Breast epithelium (tissue), 4 donors: ENCODE results near the gene ATRN. TPM values are rescaled to one million over a fixed set of nuclear protein-coding genes. Genes with fewer than 3 reads are reported as not detected.

Source experiments
- DNase-seq, 2 donors: peaks; one replicate each; pipeline ENCODE4 v3.0.0-alpha.2; 2019; ENCODE audit warnings: low spot score in 2 of 2
- H3K27ac ChIP-seq, 2 donors: fragments of 200-600 bp; sonication (generic) in 1 of 2; one replicate each; pipeline ENCODE4 v1.5.1; 2016 to 2019; ENCODE audit warnings: mild to moderate bottlenecking in 1 of 2
- H3K27me3 ChIP-seq, 2 donors: fragments of 200-600 bp; sonication (generic) in 1 of 2; one replicate each; pipeline versions ENCODE4 v1.5.1 to v1.6.0; 2017 to 2019; ENCODE audit warnings: control low read depth in 1 of 2, mild to moderate bottlenecking in 1 of 2
- H3K36me3 ChIP-seq: fragments of 200-600 bp; one replicate; pipeline ENCODE4 v1.5.1; 2019
- H3K4me1 ChIP-seq, 2 donors: fragments of 200-600 bp; sonication (generic); one replicate each; pipeline ENCODE4 v1.5.1; 2016 to 2019; ENCODE audit warnings: control low read depth in 1 of 2
- H3K4me3 ChIP-seq, 3 donors: fragments of 200-600 bp; sonication (generic); 1 replicate in 2 of 3; 2 replicates in 1 of 3; pipeline ENCODE4 v1.5.1; 2016 to 2019; ENCODE audit warnings: mild to moderate bottlenecking in 3 of 3, moderate library complexity in 2 of 3
- H3K9me3 ChIP-seq, 2 donors: fragments of 200-600 bp; sonication (generic) in 1 of 2; one replicate each; pipeline ENCODE4 v1.5.1; 2016 to 2019; ENCODE audit warnings: control low read depth in 1 of 2
- POLR2A ChIP-seq: fragments of 450-650 bp; IDR thresholded peaks from one replicate; pipeline ENCODE4 v1.6.1; 2016; ENCODE audit warnings: antibody characterized with exemption, mild to moderate bottlenecking, moderate library complexity
- POLR2AphosphoS5 ChIP-seq, 3 donors: sonication (generic); formaldehyde crosslinking; IDR thresholded peaks; one replicate each; pipeline ENCODE4 v1.6.1; 2017; ENCODE audit warnings: antibody characterized with exemption in 3 of 3
- intact Hi-C: fragments of 100-400 bp; cut with DNase I; formaldehyde crosslinking; loops from one replicate; pipeline ENCODE4 v1.15.1; 2023; ENCODE audit warnings: low total_unique reads
- total RNA-seq, 3 donors: library from RNA; depleted of rRNA; stranded (reverse); fragments of >200 nt; gene quantifications; one replicate each; pipeline ENCODE4 v1.1.0, GENCODE V29; 2016
- TF ChIP-seq, protein P1 (sequence below), 3 donors: fragments of 450-650 bp; IDR thresholded peaks; one replicate each; pipeline ENCODE4 v1.5.1; 2016 to 2017; ENCODE audit warnings: antibody characterized with exemption in 3 of 3, mild to moderate bottlenecking in 3 of 3, moderate library complexity in 3 of 3

The ATRN gene
- total RNA-seq, 3 donors from 2014 or later = 26.5 to 35.6 (median 32.3) TPM

DNA sequence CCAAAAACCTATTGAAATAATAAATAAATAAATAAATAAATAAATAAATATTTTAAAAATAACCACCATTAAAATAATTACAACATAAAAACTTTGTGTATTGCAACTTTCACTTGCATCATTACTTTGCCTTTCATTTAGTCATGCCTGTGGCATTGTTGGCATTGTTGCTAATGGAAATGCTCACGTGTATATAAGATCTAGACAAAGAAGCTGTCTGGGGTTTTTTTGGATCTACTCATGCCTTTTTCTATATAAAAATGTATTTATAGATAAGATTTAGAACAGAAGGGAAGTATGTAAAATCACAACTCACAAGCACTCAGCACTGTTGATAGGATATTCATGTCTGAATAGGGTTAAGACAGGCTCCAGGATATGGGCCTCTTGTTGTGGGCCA is 164.5 kb downstream of the ATRN start:
- Histone ChIP-seq H3K27me3 (no peaks in the 10 kb centered on the region), H3K4me1 (no peaks in the 10 kb centered on the region), H3K4me3 (no peak overlapping the region), H3K9me3 (no peaks in the 10 kb centered on the region), H3K27ac (no peak overlapping the region), H3K36me3 (no peaks in the 10 kb centered on the region)
- no peak for DNase-seq
- no peak for TF ChIP-seq POLR2AphosphoS5 (IDR thresholded peaks at IDR 0.05)
- no peak for TF ChIP-seq POLR2A
- TF ChIP-seq, protein P1, sequence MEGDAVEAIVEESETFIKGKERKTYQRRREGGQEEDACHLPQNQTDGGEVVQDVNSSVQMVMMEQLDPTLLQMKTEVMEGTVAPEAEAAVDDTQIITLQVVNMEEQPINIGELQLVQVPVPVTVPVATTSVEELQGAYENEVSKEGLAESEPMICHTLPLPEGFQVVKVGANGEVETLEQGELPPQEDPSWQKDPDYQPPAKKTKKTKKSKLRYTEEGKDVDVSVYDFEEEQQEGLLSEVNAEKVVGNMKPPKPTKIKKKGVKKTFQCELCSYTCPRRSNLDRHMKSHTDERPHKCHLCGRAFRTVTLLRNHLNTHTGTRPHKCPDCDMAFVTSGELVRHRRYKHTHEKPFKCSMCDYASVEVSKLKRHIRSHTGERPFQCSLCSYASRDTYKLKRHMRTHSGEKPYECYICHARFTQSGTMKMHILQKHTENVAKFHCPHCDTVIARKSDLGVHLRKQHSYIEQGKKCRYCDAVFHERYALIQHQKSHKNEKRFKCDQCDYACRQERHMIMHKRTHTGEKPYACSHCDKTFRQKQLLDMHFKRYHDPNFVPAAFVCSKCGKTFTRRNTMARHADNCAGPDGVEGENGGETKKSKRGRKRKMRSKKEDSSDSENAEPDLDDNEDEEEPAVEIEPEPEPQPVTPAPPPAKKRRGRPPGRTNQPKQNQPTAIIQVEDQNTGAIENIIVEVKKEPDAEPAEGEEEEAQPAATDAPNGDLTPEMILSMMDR (IDR thresholded peaks at IDR 0.05) = no peak
- intact Hi-C loops = no loop called here

DNA sequence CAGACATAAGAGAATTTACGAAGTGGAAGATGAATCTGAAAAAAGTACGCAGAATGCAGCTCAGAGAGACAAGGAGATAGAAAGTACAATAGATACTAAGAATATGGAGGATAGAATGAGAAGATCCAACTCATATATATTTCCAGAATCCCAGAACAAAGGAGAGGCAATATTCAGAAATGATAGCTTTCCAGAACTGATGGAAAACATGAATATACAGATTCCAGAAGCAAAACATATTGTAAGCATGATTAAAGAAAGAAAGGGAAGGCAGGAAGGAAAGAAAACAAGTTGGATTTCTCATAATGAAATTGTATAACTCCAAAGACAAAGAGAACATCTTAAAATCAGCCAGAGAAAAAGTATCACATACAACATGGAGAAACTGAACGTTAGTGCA is 169.4 kb downstream of the ATRN start:
- intact Hi-C loops = no loop called here
- H3K4me1 ChIP-seq = no peaks in the 10 kb centered on the region
- H3K4me3 ChIP-seq = no peak overlapping the region
- no peak overlapping the region for H3K27ac ChIP-seq
- no peak for TF ChIP-seq POLR2AphosphoS5 (IDR thresholded peaks at IDR 0.05)
- TF ChIP-seq, protein P1 (IDR thresholded peaks at IDR 0.05) = no peak
- TF ChIP-seq POLR2A = no peak
- no peaks in the 10 kb centered on the region for H3K36me3 ChIP-seq
- no peak for DNase-seq
- H3K9me3 ChIP-seq = no peaks in the 10 kb centered on the region
- no peaks in the 10 kb centered on the region for H3K27me3 ChIP-seq

DNA sequence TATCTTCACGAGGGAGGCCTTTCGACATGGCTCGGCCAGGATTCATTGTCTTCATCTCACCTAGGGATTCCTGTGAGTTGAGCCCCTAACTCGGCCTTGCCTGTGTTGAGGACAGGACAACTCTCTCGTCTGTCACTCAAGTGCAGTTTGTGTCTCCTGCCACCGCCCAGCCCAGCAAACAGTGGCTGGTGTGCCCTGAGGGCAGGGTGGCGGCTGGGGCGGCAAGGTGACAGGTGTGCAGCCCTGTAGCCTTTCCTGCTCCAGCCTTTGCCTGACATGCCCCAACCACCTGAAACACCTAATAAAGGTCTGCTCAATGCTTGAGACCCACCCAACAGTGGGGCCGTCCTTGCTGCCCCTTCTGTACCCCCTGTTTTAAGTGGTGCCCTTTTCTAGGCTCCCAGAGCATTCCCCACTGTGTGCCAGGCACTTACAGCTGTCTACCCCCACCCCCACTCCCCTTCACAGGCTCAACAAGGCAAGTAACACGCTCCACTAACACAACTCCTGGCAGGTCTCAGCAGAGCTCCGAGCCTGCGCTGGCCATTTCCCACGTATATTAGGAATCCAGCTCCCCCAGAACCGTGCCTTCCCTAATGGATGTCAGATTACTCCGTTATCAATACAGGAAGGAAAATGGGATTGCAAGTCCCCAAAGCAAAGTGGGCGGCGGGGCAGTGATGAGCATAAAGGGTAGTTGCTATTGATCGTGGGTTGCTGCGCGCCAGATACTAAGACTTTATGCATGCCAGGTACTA is 174.7 kb downstream of the ATRN start:
- Histone ChIP-seq H3K27ac (no peak overlapping the region), H3K36me3 (peaks cover 9% of the 10 kb centered on the region), H3K9me3 (no peaks in the 10 kb centered on the region), H3K27me3 (no peaks in the 10 kb centered on the region), H3K4me3 (no peak overlapping the region), H3K4me1 (no peaks in the 10 kb centered on the region)
- DNase-seq = no peak
- TF ChIP-seq POLR2A (no peak), POLR2AphosphoS5 (IDR thresholded peaks at IDR 0.05) (no peak)
- TF ChIP-seq, protein P1 (IDR thresholded peaks at IDR 0.05) = no peak
- intact Hi-C loops = no loop called here

DNA sequence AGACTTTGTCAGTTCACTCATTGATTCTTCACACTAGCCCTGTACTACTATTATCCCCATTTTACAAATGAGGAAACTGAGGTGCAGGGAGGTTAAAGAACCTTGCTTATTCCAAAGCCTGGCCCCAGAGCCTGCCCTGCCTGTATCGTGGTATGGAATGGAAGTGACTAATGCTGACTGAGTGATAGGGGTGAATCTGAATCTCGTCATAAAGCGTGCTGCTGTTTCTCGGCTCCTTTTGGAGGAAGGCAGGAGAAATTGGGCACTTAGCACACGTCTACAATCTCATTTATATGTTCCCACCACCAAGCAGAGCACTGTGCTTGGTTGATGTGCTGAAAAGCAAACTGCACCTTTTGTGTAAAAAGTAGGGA is 175.2 kb downstream of the ATRN start:
- intact Hi-C loops = no loop called here
- Histone ChIP-seq H3K4me1 (no peaks in the 10 kb centered on the region), H3K4me3 (no peak overlapping the region), H3K27ac (no peak overlapping the region), H3K27me3 (no peaks in the 10 kb centered on the region), H3K9me3 (no peaks in the 10 kb centered on the region), H3K36me3 (peaks cover 9% of the 10 kb centered on the region)
- no peak for DNase-seq
- TF ChIP-seq POLR2AphosphoS5 (IDR thresholded peaks at IDR 0.05) (no peak), POLR2A (no peak)
- TF ChIP-seq, protein P1 (IDR thresholded peaks at IDR 0.05) = no peak

DNA sequence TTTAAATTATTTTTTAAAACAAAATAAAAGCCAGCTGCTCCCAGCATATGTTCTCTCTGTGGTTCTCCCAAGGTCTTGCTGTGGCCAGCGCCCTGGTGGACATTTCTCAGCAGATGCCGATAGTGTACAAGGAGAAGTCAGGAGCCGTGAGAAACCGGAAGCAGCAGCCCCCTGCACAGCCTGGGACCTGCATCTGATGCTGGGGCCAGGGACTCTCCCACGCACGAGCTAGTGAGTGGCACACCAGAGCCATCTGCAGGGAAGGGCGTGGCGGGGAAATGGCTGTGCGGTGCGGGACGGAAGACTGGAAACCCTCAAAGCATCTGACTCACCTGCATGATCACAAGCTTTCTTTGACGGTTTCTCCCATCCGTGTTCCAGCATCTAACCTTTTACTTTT is 175.8 kb downstream of the ATRN start:
- intact Hi-C loops = no loop called here
- Histone ChIP-seq H3K27me3 (no peaks in the 10 kb centered on the region), H3K4me1 (no peaks in the 10 kb centered on the region), H3K4me3 (no peak overlapping the region), H3K27ac (no peak overlapping the region), H3K36me3 (peaks cover 9% of the 10 kb centered on the region), H3K9me3 (no peaks in the 10 kb centered on the region)
- no peak for DNase-seq
- TF ChIP-seq, protein P1 (IDR thresholded peaks at IDR 0.05) = no peak
- TF ChIP-seq POLR2A (no peak), POLR2AphosphoS5 (IDR thresholded peaks at IDR 0.05) (no peak)
